GM18873 (cell line): ENCODE measurements around the gene TRIM54.
"Not testable (repeated sequence)": the region's sequence is repeated elsewhere in the genome, so short reads cannot be mapped to it uniquely, and the experiment has no call there.

Experiments
- ATAC-seq: cut with Tn5 transposase; IDR thresholded peaks from one replicate; pipeline ENCODE4 v1.9.1; 2021; ENCODE audit warnings: mild to moderate bottlenecking, moderate library complexity, moderate number of reproducible peaks; ENCODE audit not compliant: unreplicated experiment, low FRiP score

The TRIM54 gene

DNA sequence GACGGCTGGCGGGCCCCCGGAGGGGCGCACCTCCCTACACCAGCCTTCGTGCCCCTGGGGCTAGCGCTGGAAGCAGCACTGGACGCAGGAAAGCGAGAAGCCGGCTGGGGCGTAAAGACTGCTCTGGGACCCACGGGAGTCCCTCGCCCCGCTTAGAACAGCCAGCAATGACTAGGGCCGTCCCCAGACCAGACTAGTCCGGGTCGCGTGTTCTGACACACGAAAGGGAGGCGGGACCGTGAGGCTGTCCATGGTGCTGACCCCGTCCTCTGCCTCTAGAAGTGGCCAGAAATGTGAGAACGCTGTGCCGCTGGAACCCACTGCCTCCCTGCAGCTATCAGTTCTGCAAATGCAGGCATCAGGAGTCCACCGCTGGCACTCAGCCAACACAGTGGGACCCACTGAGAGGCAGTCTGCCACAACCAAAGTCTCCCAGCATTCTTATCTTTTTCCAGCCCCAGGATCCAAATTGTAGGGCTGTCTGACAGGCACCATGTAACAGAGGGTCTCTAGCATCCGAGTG is 26.2 kb downstream of the TRIM54 start, which contains the start of gene UCN:
TSS of gene UCN (minus strand) at position 87 of the 523 bp plus-strand sequence. CDS start 550 bp downstream, outside the sequence.
- no peak for ATAC-seq

DNA sequence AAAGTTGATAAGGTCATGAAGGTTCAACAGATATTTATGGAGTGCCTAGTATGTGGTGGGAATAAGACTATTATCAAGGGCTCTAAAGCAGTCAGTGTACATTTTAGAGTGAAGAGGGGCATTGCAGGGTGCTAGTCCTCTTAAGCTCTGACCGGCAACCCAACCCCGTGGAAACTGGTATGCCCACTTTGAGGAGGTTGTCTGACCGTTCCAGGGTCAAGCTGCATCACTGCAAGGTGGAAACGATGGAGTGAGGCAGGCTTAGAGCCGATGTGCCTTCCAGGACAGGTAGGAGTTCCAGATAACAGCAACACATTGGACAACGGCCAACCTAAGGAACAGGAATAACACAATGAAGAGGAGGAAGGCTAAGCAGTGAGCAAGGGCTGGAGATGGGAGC is 27.4 kb downstream of the TRIM54 start:
- no peak for ATAC-seq

DNA sequence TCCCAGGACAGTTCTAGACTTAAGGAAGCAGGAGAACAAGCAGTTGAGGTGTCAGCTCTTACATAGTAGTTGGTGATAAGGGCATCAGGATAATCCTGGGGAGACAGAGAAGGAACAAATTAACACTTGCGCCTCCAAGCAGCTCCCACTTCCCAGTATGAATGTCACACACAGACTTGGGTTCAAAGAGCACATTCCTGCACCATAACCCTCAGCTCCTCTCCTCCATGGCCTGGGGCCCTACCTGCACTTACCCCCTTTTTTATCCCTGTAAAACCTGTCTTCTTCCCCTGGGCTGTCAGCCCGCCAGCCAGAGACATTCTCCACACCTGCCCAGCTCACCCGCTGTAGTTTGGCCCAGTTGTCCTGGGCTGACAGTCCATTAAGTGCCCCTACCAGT is 29.9 kb downstream of the TRIM54 start:
- ATAC-seq: no peak

DNA sequence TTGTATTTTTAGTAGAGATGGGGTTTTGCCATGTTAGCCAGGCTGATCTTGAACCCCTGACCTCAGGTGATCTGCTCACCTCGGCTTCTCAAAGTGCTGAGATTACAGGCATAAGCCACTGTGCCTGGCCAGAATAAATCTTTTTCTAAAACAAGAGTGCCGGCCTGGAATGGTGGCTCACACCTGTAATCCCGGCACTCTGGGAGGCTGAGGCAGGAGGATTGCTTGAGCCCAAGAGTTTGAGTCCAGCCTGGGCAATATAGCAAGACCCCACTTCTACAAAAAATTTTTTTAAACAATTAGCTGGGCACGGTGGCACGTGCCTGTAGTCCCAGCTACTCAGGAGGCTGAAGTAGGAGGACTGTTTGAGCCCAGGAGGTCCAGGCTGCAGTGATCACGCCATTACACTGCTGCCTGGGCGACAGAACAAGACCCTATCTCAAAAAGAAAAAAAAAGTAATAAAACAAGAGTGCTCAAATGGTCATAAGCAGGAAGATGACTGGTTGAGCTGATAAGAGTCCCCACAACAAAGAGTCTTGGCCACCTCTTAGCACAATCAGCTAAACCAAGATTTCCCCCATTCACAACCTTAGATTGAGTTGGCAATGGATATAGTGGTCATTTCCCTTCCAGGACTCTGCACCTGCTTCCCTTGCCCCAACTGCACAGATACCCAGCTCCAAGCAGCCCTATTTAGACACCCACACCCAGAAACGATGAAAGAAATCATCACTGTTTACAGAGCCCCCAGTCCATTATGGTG is 31.8 kb downstream of the TRIM54 start:
- no peak for ATAC-seq

DNA sequence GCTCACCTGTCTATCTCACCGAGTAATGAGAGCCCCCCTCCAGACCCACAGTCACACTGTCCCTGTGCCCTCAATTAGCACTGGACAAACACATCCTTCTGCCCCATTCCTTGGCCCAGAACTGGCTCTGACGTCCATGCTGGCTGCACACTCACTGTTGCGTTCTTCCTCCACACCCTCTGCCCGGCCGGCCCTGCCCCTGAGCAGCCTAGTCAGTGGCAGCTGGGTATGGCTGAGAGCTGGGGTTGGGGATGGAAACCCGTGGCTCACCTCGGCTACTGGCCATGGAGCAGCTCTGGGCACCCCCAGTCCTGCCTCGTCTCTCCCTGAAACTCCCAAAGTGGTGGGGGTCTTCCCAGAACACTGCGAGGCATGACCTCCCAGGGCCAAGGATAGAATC is 32.5 kb downstream of the TRIM54 start:
- ATAC-seq: no peak

DNA sequence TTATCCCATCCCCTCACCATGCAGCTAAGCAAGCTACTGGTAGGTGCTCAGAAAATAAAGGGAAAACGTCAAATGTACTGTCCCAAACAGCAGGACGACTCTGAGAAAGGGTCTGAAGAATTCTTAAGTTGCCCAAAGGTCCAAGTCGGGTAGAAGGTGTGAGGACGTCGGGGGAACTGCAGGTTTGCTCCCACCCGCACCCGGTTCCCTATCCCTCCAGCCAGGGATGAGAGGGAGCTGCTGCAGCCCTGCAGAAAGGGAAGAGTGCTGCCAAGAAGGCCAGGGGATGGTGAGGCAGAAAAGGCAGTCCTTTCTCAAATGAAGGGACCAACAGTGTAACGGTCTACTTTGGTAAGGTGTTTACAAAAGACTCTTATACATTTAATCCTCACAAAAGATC is 32.9 kb downstream of the TRIM54 start:
- no peak for ATAC-seq

DNA sequence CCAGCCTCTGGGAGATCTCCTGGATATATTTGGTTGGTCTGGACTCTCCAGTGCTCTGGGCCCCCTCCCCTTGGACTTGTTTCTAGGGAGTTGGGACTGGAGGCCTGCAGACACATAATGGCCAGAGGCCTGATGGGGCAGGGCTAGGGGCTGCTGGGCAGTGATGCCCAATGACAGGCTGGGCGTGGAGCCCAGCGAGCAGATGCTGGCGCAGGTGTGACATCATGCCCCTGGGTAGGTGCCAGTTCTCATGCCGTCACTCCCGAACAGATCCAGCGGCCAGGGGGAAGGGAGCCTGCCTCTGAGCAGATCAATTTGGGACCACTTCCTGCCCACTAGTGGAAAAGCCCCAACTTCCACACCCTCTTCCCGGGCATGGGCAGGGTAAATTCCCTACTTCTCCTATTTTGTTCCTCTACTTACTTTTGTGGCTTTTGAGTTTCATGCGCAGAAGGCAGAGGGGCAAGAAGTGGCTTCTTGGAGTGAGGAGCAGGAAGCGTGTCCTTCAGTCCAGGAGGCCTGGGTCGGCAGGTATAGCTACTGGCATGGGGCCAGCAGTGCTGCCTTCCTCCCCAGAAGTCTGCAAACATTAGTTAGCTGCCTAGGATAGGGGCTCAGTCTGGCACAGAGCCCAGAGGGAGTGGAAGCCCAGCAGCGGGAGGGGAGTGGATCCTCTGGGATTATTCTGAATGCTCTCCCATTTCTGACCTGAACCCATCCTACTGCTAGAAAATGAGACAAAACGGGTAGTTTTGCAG is 34.6 kb downstream of the TRIM54 start:
- no peak for ATAC-seq

DNA sequence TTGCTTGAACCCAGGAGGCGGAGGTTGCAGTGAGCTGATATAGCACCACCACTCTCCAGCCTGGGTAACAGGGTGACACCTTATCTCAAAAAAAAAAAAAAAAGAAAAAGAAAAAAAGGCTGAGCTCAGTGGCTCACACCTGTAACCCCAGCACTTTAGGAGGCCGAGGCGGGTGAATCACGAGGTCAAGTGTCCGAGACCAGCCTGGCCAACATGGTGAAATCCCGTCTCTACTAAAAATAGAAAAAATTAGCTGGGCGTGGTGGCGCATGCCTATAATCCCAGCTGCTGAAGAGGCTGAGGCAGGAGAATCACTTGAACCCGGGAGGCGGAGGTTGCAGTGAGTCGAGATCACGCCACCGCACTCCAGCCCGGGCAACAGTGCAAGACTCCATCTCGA is 37.6 kb downstream of the TRIM54 start:
- ATAC-seq: not testable (repeated sequence)

DNA sequence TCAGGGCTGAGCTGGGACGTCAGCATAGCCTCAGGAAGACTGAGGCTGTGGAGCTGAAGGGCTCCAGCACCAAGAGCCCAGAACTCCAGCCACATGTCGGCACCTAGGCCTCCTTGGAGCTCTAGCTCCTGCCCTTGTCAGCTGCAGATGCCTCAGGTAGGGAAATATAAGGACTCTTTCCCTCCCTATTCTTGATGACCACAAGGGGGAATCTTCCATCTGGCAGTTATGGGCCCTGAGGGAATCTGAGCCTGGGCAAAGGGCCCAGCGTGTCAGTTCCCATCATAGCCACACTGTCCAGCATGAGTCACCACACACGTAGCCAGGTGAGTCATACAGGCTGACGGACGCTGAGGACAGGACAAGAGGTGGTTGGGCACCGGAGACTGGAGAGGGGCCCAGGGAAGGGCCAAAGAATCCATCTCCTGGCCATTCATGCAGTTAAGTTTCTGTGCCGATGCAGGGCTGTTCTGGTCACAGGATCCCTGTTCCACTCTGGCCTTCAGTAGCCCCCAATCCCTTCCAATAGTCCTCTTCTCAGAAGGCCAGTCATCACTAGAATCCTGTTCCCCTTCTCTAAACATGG is 38.8 kb downstream of the TRIM54 start:
- no peak for ATAC-seq

DNA sequence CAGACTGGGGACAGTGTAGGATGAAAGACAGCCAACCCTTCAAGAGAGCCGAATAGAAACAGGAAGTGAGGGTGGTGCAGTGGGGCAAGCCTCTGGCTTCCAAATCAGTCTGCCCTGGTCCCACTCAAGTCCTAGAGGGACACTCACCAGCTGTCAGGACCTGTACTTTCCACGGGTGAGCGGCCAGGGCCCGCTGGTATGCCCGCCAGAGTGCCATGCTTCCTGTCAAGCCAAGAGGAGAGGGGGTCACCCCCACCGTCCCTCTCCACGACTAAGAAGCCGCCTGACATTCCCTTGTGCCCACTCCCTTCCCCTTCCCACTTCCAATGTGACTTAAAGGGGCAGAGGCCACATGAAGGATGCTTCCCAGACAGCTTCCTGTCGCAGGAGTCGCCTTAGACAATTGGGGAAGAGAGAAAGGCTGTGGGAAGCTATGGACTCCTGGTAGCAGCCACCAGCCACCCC is 40.1 kb downstream of the TRIM54 start:
- no peak for ATAC-seq

DNA sequence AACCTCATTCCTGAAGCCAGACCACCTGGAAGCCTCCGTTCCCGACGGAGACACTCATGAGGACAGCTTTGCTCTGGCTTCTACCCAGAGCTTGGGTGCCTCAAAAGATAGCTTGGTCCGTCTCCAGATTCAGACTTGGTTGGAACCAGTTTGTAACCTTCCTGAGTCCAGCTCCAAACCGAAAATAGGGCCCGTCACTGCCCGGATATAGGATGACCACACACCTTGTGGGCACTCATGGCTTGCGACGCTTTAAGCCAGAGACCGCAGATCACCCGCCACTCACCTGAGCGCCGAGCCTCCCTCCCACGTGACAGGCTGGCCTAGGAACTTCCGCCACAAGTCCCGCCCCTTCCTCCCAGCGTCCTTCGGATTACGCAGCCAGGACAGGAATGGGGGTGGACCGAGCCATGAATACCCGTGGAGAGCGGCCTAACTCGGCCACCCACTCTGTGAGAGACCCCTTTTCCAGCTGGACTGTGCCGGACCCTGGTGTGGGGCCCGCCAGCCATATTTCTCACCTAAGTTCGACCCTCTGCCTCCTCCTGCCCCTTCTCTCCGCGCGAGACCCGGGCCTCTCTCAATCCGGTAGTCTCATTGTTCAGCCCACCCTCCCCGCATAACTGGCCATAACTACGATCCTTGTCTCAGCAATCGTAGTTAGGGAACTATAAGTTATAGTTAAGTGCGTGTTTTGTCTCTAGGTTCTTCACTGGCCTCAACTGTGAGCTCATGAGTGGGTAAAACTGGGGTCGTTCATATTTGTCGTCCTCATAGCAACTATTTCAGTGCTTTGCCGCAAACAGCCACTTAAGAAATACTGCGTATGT is 40.8 kb downstream of the TRIM54 start, which contains the start of gene MPV17:
TSS of gene MPV17 (minus strand) at position 332 of the 830 bp plus-strand sequence. CDS start 580 bp downstream, outside the sequence.
- ATAC-seq: peak; percentile 72

DNA sequence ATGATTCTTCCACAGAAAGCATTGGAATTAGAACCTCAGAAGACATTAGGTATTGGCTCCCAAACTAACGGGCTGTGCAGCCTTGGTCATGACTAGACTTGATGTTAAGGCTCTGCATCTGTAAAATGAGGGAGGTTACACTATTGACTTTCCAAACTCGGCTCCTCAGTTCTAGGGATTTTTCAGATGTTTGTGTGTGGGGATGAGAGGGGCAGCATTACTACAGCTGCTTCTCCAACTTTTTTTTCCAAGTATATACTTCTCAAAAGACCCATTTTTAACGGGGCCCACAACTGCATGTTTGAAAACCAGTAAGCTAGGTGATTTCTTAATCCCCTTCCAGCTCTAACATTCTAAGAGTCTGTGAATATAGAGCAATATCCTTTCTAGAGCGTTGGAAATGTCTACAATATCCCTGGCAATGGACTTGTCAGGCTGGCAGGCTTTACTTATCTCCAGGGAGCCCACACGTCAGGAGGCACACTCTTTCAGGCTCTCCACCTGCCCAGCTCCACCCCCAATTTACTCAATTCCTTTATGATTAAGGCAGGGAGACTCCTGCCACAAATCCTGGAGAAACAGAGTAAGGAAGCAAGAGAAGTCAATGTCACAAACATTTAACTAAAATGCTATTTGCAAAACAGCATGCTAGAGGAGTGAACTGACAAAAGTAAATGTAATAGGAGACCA is 41.5 kb downstream of the TRIM54 start:
- no peak for ATAC-seq

DNA sequence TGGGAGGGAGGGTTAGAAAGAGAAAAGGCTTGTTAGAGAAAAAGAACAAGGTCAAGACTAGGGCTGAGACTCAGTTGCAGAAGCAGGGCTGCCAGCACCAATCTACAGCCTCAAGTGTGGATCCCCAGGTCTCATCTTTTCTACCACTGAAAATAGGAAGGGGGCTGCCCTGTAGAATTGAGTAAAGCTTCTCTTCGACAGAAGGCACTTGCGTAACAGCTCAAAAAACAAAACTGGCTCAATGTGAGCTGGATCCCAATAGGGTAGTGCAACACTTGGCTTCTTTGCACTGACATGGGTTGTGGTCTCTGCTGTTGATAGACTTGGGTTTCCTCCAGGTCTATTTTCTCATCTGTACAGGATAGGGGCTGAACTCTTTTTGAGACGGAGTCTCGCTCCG is 42.5 kb downstream of the TRIM54 start:
- ATAC-seq: no peak

DNA sequence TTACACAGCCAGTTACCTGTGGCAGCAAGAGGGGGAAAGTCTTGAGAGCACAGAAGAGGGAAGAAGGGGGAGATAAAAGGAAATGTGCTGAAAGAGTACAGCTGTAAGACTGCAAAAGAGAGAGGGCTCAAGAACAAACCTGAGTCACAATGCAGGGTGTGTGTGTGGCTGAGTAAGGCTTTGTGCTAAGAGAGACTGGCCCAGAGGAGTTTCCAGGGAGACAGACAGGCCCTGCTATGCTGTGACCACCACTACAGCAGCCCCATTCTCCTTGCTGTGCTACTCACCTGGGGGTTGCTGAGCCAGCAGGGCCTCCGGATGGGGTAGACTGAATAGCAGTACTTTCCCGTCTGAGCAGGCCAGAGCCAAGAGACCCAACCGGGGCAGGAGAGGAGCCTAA is 53.1 kb downstream of the TRIM54 start:
- ATAC-seq: no peak

DNA sequence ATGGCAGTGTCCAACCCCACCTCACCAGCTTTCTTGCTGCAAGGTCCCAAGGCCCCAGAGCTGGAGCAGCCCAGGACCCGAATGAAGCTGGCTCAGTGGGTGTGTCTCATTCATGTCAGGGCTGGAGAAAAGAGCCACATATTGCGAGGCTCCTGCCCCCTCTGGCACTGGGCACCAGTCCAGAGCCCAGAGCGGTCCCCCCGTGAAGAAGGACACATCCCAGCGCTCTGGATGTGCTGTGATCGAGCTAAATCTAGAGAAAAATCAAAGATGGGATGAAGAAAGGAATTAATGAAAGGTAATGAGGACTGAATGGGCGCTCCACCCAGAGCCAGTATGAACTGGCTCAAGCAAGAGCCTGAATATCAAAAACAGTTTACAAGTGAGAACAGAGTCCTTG is 53.9 kb downstream of the TRIM54 start:
- ATAC-seq: no peak

DNA sequence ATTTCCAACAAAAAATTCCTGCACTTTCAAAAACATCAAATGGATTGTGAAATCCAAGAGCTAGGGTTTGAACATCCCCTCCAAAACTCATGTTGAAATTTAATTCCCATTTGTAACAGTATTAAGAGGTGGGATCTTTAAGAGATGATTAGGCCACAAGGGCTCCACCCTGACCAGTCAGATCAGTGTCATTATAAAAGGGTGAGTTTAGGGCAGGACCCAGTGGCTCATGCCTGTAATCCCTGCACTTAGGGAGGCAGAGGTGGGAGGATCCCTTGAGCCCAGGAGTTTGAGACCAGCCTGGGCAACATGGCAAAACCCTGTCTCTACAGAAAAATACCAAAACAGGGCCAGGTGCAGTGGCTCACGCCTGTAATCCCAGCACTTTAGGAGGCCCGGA is 65.4 kb downstream of the TRIM54 start:
- no peak for ATAC-seq

DNA sequence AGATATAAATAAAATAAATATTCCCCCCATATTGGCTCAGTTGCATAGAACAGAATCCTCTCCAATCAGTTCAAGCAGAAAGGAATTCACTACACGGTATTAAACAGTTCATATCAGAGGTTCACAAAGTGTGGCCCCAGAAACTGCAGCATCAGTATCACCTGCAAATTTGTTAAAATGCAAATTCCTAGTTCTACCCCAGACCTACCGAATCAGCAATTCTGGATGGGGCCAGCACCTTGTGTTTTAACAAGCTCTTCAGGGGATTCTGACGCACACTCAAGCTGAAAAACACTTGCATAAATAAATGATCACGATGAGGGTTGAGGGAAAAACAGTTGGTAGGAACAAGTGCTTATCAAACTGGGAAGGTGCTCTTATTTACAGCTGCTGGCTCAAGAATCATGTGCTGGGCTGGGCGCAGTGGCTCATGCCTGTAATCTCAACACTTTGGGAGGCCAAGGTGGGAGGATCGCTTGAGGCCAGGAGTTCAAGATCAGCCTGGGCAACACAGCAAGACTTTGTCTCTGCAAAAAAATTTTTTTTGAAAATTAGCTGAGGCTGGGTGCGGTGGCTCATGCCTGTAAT is 68.0 kb downstream of the TRIM54 start:
- ATAC-seq: no peak

DNA sequence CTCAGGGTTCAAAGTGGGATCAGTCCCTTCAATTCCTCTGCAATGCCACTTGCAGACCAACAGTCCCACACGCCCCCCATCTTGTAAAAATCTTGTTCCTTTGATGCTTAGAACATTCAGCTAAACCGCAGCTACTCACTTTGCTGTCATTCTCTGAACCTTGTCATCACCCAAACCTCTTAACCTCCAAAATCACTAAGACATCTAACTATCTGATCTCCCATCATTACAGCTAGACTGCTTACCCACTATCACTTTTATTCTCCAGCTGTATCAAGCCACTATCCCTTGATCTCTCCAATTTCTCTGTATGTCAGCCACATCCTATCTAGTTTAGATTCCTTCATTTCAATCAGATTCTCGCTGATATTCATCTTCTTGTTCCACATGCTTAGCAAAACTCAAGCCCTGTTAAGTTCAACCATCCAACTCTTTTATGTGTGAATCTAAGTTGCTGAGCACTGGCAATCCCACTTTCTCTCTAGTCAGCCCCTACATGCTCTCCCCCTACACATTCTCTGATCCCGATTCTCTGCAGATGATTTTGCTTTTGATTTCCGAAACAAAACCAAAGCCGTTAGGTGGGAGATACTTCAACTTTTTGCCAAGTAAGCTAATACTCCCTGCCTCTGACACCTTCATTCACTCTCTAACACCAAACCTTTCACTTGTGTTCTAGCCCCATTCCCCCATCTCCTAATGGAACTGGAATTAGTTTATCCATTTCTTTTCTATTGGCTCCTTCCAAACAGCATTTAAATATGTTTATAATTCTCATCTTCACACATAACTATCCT is 69.8 kb downstream of the TRIM54 start:
- no peak for ATAC-seq
